WTC11 (cell line): ENCODE data around the gene HOXC5.

Source experiments
- TEAD4 ChIP-seq: sonication (generic); formaldehyde crosslinking; IDR thresholded peaks from 2 replicates; pipeline ENCODE4 v1.8.0; 2022; ENCODE audit warnings: mild to moderate bottlenecking, missing genetic modification reagents
- TF ChIP-seq, protein P1 (sequence below): sonication (generic); formaldehyde crosslinking; IDR thresholded peaks from 2 replicates; pipeline ENCODE4 v1.8.1; 2023; ENCODE audit warnings: mild to moderate bottlenecking, missing genetic modification reagents

DNA sequence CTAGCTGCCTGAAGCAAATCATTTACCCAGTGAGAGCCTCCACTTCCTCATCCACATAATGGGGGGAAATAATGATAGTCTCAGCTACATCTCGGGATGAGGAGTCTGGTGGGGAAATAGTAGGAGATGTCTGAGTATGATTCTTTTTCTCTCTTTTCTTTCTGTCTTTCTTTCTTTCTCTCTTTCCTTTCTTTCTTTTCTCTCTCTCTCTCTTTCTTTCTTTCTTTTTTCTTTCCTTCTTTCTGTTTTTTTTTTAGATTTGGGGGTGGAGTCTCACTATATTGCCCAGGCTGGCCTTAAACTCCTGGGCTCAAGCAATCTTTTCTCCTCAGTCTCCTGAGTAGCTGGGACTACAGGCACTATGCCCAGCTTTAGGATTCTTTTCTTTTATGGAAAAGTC lies 33.6 kb downstream of the HOXC5 start:
- TF ChIP-seq TEAD4 (CRISPR knock-in tag), result no peak
- TF ChIP-seq, protein P1, sequence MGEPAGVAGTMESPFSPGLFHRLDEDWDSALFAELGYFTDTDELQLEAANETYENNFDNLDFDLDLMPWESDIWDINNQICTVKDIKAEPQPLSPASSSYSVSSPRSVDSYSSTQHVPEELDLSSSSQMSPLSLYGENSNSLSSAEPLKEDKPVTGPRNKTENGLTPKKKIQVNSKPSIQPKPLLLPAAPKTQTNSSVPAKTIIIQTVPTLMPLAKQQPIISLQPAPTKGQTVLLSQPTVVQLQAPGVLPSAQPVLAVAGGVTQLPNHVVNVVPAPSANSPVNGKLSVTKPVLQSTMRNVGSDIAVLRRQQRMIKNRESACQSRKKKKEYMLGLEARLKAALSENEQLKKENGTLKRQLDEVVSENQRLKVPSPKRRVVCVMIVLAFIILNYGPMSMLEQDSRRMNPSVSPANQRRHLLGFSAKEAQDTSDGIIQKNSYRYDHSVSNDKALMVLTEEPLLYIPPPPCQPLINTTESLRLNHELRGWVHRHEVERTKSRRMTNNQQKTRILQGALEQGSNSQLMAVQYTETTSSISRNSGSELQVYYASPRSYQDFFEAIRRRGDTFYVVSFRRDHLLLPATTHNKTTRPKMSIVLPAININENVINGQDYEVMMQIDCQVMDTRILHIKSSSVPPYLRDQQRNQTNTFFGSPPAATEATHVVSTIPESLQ (CRISPR knock-in tag), result no peak
